Neural progenitor cell (in vitro differentiated cells): ENCODE data around the gene CD58.

Source experiments
- EZH2 ChIP-seq: fragments of 200-600 bp; sonication (generic); IDR thresholded peaks from 2 replicates; pipeline ENCODE4 v1.6.1; 2017; ENCODE audit warnings: antibody characterized with exemption, mild to moderate bottlenecking, moderate library complexity
- EZH2phosphoT487 ChIP-seq: fragments of 200-600 bp; sonication (generic); IDR thresholded peaks from 2 replicates; pipeline ENCODE4 v1.6.1; 2017; ENCODE audit warnings: antibody characterized with exemption
- TF ChIP-seq, protein P1 (sequence below): fragments of 200-600 bp; sonication (generic); IDR thresholded peaks from 2 replicates; pipeline ENCODE4 v1.5.1; 2017; ENCODE audit warnings: antibody characterized with exemption, mild to moderate bottlenecking

DNA sequence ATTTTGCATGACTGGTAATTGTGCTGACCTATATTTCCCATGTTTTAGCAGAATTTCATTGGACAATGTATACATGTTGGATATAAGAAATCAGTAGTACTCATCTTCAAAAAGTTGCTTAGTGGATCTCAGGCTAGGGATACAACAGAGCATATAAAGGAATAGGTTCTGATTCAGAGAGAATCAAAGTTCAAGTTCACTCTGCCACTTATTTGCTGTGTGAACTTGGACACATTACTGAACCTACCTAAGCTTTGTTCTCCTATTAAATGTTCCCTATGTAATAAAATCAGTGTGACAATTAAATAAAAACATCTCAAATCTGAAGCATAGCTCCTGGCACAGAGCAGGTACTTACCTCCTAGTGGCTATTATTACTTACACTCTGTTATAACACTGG lies 9.3 kb downstream of the CD58 start:
- TF ChIP-seq, protein P1, sequence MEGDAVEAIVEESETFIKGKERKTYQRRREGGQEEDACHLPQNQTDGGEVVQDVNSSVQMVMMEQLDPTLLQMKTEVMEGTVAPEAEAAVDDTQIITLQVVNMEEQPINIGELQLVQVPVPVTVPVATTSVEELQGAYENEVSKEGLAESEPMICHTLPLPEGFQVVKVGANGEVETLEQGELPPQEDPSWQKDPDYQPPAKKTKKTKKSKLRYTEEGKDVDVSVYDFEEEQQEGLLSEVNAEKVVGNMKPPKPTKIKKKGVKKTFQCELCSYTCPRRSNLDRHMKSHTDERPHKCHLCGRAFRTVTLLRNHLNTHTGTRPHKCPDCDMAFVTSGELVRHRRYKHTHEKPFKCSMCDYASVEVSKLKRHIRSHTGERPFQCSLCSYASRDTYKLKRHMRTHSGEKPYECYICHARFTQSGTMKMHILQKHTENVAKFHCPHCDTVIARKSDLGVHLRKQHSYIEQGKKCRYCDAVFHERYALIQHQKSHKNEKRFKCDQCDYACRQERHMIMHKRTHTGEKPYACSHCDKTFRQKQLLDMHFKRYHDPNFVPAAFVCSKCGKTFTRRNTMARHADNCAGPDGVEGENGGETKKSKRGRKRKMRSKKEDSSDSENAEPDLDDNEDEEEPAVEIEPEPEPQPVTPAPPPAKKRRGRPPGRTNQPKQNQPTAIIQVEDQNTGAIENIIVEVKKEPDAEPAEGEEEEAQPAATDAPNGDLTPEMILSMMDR, result no peak
- TF ChIP-seq EZH2phosphoT487 (no peak), EZH2 (no peak)
